GM19240 (cell line): ENCODE results near the gene CTRB2.
"Not testable (repeated sequence)": the region's sequence is repeated elsewhere in the genome, so short reads cannot be mapped to it uniquely, and the experiment has no call there.

Experiments used
- DNase-seq: peaks from one replicate; pipeline ENCODE4 v3.0.0; 2011; ENCODE audit warnings: low spot score; ENCODE audit not compliant: insufficient read length

CTRB2 gene

GRCh38 chr16:75242436-75243078 lies 35.6 kb upstream of the CTRB2 start:
- DNase-seq, result not testable (repeated sequence)

GRCh38 chr16:75241955-75242354 lies 35.0 kb upstream of the CTRB2 start:
- no peak for DNase-seq

- no peak for DNase-seq
Measured at GRCh38 chr16:75241412-75241811, 34.5 kb upstream of the CTRB2 start.

- not testable (repeated sequence) for DNase-seq
Measured at GRCh38 chr16:75240633-75241032, 33.7 kb upstream of the CTRB2 start.

GRCh38 chr16:75239542-75240122 lies 32.7 kb upstream of the CTRB2 start:
- no peak for DNase-seq

GRCh38 chr16:75238853-75239541 lies 32.0 kb upstream of the CTRB2 start:
- DNase-seq, result no peak

- no peak for DNase-seq
Measured at GRCh38 chr16:75238132-75238852, 31.3 kb upstream of the CTRB2 start.

GRCh38 chr16:75237398-75238131 lies 30.6 kb upstream of the CTRB2 start:
- DNase-seq, result no peak

- no peak for DNase-seq
Measured at GRCh38 chr16:75236736-75237397, 29.9 kb upstream of the CTRB2 start.

GRCh38 chr16:75236232-75236631 lies 29.3 kb upstream of the CTRB2 start:
- DNase-seq, result no peak

GRCh38 chr16:75235721-75236193 lies 28.8 kb upstream of the CTRB2 start:
- no peak for DNase-seq

- DNase-seq, result no peak
Measured at GRCh38 chr16:75234856-75235696, 28.1 kb upstream of the CTRB2 start.

- DNase-seq, result no peak
Measured at GRCh38 chr16:75233611-75233938, 26.6 kb upstream of the CTRB2 start.

GRCh38 chr16:75231570-75231969 lies 24.6 kb upstream of the CTRB2 start:
- no peak for DNase-seq

GRCh38 chr16:75230471-75231110 lies 23.6 kb upstream of the CTRB2 start:
- DNase-seq, result no peak

GRCh38 chr16:75229172-75230031 lies 22.4 kb upstream of the CTRB2 start:
- no peak for DNase-seq

GRCh38 chr16:75228143-75228976 lies 21.4 kb upstream of the CTRB2 start:
- DNase-seq, result no peak
